Measurements from ENCODE around the gene TMEM30A.

GRCh38 chr6:75318900-75319299 is 34.3 kb upstream of the TMEM30A start:
- TF ChIP-seq CTCF (IDR thresholded peaks at IDR 0.05), result no peak
- TF ChIP-seq POLR2A (IDR thresholded peaks at IDR 0.05), result no peak

All from lower leg skin (tissue), 3 donors.